SK-N-SH (cell line): Measurements from ENCODE around the gene NDEL1. TPM values are rescaled to one million over a fixed set of nuclear protein-coding genes. Genes with fewer than 3 reads are reported as not detected.
"Not testable (repeated sequence)": the region's sequence is repeated elsewhere in the genome, so short reads cannot be mapped to it uniquely, and the experiment has no call there.

Experiments
- CTCF ChIA-PET: fragments of 300-600, 350-600 bp; formaldehyde crosslinking; extraction: SDS; loops from one replicate; lab custom pipeline; 2021; lab: Yijun Ruan, JAX
- POLR2A ChIA-PET: fragments of 350-600 bp; sonication (Branson Sonifier 250); formaldehyde crosslinking; extraction: SDS; loops from one replicate; lab custom pipeline; 2020; ENCODE audit warnings: antibody characterized with exemption, inconsistent platforms; lab: Yijun Ruan, JAX
- DNase-seq: peaks from one replicate; pipeline ENCODE4 v3.0.0; 2012
- H2AFZ ChIP-seq: fragments of 200-600 bp; sonication (generic); 2 replicates; pipeline ENCODE4 v1.8.1; 2016; ENCODE audit warnings: antibody characterized with exemption, mild to moderate bottlenecking, low read depth
- H3F3A ChIP-seq: fragments of 200-600 bp; sonication (generic); replicated peaks from 2 replicates; pipeline ENCODE3; 2016; ENCODE audit warnings: antibody characterized with exemption, mild to moderate bottlenecking; ENCODE audit not compliant: insufficient read depth
- H3K27ac ChIP-seq, 2 experiments: fragments of 200-500 bp in 1 of 2; fragments of 200-600 bp in 1 of 2; sonication (Bioruptor generic) in 1 of 2; sonication (generic), shearing (Covaris generic) in 1 of 2; 2 replicates each; pipeline versions ENCODE4 v1.5.1 to v1.6.1; 2014 to 2016; ENCODE audit warnings: low read depth in 2 of 2, inconsistent platforms in 1 of 2, low read length in 1 of 2, mild to moderate bottlenecking in 1 of 2, mixed read lengths in 1 of 2
- H3K27me3 ChIP-seq: fragments of 200-600 bp; sonication (generic), shearing (Covaris generic); 2 replicates; pipeline ENCODE4 v1.6.1; 2016; ENCODE audit warnings: mixed run types; ENCODE audit not compliant: insufficient read depth
- H3K36me3 ChIP-seq, 2 experiments: fragments of 200-500 bp in 1 of 2; fragments of 200-600 bp in 1 of 2; sonication (Bioruptor generic) in 1 of 2; sonication (generic) in 1 of 2; replicated peaks in 1 of 2; 2 replicates each; pipeline versions ENCODE3 to v1.5.1; 2014 to 2016; ENCODE audit warnings: low read length in 1 of 2, mild to moderate bottlenecking in 1 of 2; ENCODE audit not compliant: insufficient read depth in 2 of 2, control insufficient read depth in 1 of 2
- H3K4me1 ChIP-seq, 2 experiments: fragments of 200-500 bp in 1 of 2; fragments of 200-600 bp in 1 of 2; sonication (Bioruptor generic) in 1 of 2; sonication (generic), shearing (Covaris generic) in 1 of 2; 2 replicates each; pipeline versions ENCODE4 v1.5.1 to v1.6.1; 2014 to 2016; ENCODE audit warnings: low read depth in 1 of 2, low read length in 1 of 2, mixed run types in 1 of 2; ENCODE audit not compliant: insufficient read depth in 2 of 2, control insufficient read depth in 1 of 2
- H3K4me2 ChIP-seq: fragments of 200-600 bp; sonication (generic), shearing (Covaris generic); 2 replicates; pipeline ENCODE4 v1.6.1; 2017; ENCODE audit warnings: mixed run types
- H3K4me3 ChIP-seq, 2 experiments: fragments of 200-500 bp in 1 of 2; fragments of 200-600 bp in 1 of 2; sonication (Bioruptor generic) in 1 of 2; sonication (generic), shearing (Covaris generic) in 1 of 2; 2 replicates each; pipeline versions ENCODE4 v1.5.1 to v1.8.1; 2014 to 2016; ENCODE audit warnings: low read depth in 2 of 2, inconsistent platforms in 1 of 2, low read length in 1 of 2, mild to moderate bottlenecking in 1 of 2, mixed read lengths in 1 of 2, moderate library complexity in 1 of 2
- H3K79me2 ChIP-seq: fragments of 200-600 bp; sonication (generic); 2 replicates; pipeline ENCODE4 v1.8.1; 2017; ENCODE audit warnings: mild to moderate bottlenecking; ENCODE audit not compliant: insufficient read depth
- H3K9ac ChIP-seq: fragments of 200-600 bp; sonication (generic); 2 replicates; pipeline ENCODE4 v1.6.1; 2017; ENCODE audit warnings: mixed run types
- H3K9me2 ChIP-seq: fragments of 200-600 bp; sonication (generic); 2 replicates; pipeline ENCODE4 v1.6.1; 2017; ENCODE audit warnings: mixed run types
- H3K9me3 ChIP-seq: fragments of 200-600 bp; sonication (generic); 2 replicates; pipeline ENCODE4 v1.6.1; 2017; ENCODE audit warnings: mixed run types, mild to moderate bottlenecking, moderate library complexity
- H4K20me1 ChIP-seq: fragments of 200-600 bp; sonication (generic); 2 replicates; pipeline ENCODE4 v1.6.1; 2017; ENCODE audit warnings: mild to moderate bottlenecking, mixed run types; ENCODE audit not compliant: insufficient read depth
- FOXM1 ChIP-seq: IDR thresholded peaks from 2 replicates; pipeline ENCODE4 v1.4.0; 2012; ENCODE audit warnings: low read depth, mild to moderate bottlenecking
- IRF3 ChIP-seq: fragments of 150-350 bp; IDR thresholded peaks from 2 replicates; pipeline ENCODE4 v1.6.1; 2016; ENCODE audit warnings: mild to moderate bottlenecking, low read depth, low read length
- JUND ChIP-seq: IDR thresholded peaks from 2 replicates; pipeline ENCODE4 v1.4.0; 2012
- REST ChIP-seq: IDR thresholded peaks from 2 replicates; pipeline ENCODE4 v1.6.1; 2012; ENCODE audit warnings: mild to moderate bottlenecking, low read depth, low read length, moderate library complexity
- RFX5 ChIP-seq: IDR thresholded peaks from 2 replicates; pipeline ENCODE4 v1.6.1; 2012; ENCODE audit warnings: mild to moderate bottlenecking, improper control_type of control experiment, low read length
- SIN3A ChIP-seq: IDR thresholded peaks from 2 replicates; pipeline ENCODE4 v1.6.1; 2012; ENCODE audit warnings: low read depth, mild to moderate bottlenecking, low read length, moderate library complexity, borderline replicate concordance
- TAF1 ChIP-seq: IDR thresholded peaks from 2 replicates; pipeline ENCODE4 v1.6.1; 2012; ENCODE audit warnings: low read depth, mild to moderate bottlenecking, low read length, moderate library complexity, borderline replicate concordance
- WGBS: methylation state at CpG from one replicate; pipeline ENCODE4 v1.1.6; 2017; ENCODE audit warnings: low lambda C conversion rate; 5-methylcytosine and 5-hydroxymethylcytosine counted together
- polyA plus RNA-seq, 3 experiments: library from polyadenylated mRNA; depleted of rRNA; stranded (reverse); fragments of >200 nt; gene quantifications; 2 replicates each; pipeline ENCODE4 v1.2.3, GENCODE V29; 2012

Gene NDEL1
- polyA plus RNA-seq, 1 of the 3 experiments (the other 2 are of a cell fraction), result 49.5 TPM

- TF ChIP-seq IRF3 (no peak), SIN3A (no peak), FOXM1 (no peak), JUND (no peak)
Observed at GRCh38 chr17:8393470-8394231, 42.0 kb upstream of the NDEL1 start (continued).

- POLR2A ChIA-PET, H3K9ac ChIP-seq: not testable (repeated sequence)
Observed at GRCh38 chr17:8394497-8394896, 41.2 kb upstream of the NDEL1 start.

GRCh38 chr17:8397636-8398035 lies 38.0 kb upstream of the NDEL1 start, which contains the start of gene RNF222:
Gene RNF222, minus strand, starts transcription at chr17:8397827. Its CDS starts 4,366 bp downstream, at chr17:8393461.
- POLR2A ChIA-PET, result no interaction called here
- peaks cover 26% of the 10 kb centered on the region; the same call in 1 of the 2 replicates for H3K27me3 ChIP-seq
- WGBS, result 19% methylated on average over 13 of the region's 13 CpGs

More at GRCh38 chr17:8394497-8394896, 41.2 kb upstream of the NDEL1 start:
- H3K36me3 ChIP-seq, H3F3A ChIP-seq, H4K20me1 ChIP-seq, H3K79me2 ChIP-seq, DNase-seq, H3K27ac ChIP-seq, H3K9me3 ChIP-seq, H3K4me3 ChIP-seq, H3K4me1 ChIP-seq, H3K4me2 ChIP-seq, H3K9me2 ChIP-seq, H2AFZ ChIP-seq: not testable (repeated sequence)
- CTCF ChIA-PET, result interaction anchor here (1.0 to 2.7 kb wide), 4 partner anchors 12 to 391 kb away, joined by 3 to 16 read pairs (median 9); partner anchors contain the start of gene RPL26
- H3K27me3 ChIP-seq, result peaks cover 26% of the 10 kb centered on the region; the same call in 1 of the 2 replicates
- 45% methylated on average over 4 of the region's 9 CpGs for WGBS

GRCh38 chr17:8398980-8399379 lies 36.7 kb upstream of the NDEL1 start:
- ChIA-PET POLR2A (no interaction called here), CTCF (interaction anchor here (1.8 to 2.3 kb wide), 3 partner anchors 11 to 387 kb away, joined by 6 to 10 read pairs (median 7); no protein-coding TSS in a partner anchor)
- H3K36me3 ChIP-seq, result no peaks in the 10 kb centered on the region
- H3K79me2 ChIP-seq, result no peaks in the 10 kb centered on the region
- H3K27me3 ChIP-seq, result peaks cover 26% of the 10 kb centered on the region; the same call in 1 of the 2 replicates
- H3K9ac ChIP-seq, result no peak overlapping the region
- H3K27ac ChIP-seq, result no peak overlapping the region
- H4K20me1 ChIP-seq, result no peaks in the 10 kb centered on the region
- WGBS, result 37% methylated on average over 6 of the region's 6 CpGs
- H3K4me2 ChIP-seq, result no peak overlapping the region
- H3K9me3 ChIP-seq, result no peaks in the 10 kb centered on the region
- DNase-seq, result no peak
- H3K9me2 ChIP-seq, result no peaks in the 10 kb centered on the region
- no peak overlapping the region for H2AFZ ChIP-seq
- H3F3A ChIP-seq, result no peaks in the 10 kb centered on the region
- H3K4me1 ChIP-seq, result no peaks in the 10 kb centered on the region
- no peak overlapping the region for H3K4me3 ChIP-seq
- 0 out of 2 replicates have a peak, but pooled peaks have one; percentile 22 for TF ChIP-seq REST
- TF ChIP-seq RFX5, result no peak

More at GRCh38 chr17:8397636-8398035, 38.0 kb upstream of the NDEL1 start, which contains the start of gene RNF222:
- no peak within 1 kb of the TSS for H3K4me2 ChIP-seq
- H3F3A ChIP-seq, result no peaks in the 10 kb centered on the region
- TF ChIP-seq TAF1, result no peak
- no peak within 1 kb of the TSS for H3K27ac ChIP-seq
- H4K20me1 ChIP-seq, result no peaks in the 10 kb centered on the region
- no peaks in the 10 kb centered on the region for H3K9me3 ChIP-seq
- no peaks in the 10 kb centered on the region for H3K79me2 ChIP-seq
- no peak within 1 kb of the TSS for H3K4me3 ChIP-seq
- CTCF ChIA-PET, result interaction anchor here (0.9 to 2.3 kb wide), 6 partner anchors 12 to 388 kb away, joined by 3 to 10 read pairs (median 6); no protein-coding TSS in a partner anchor
- H3K36me3 ChIP-seq, result no peaks in the 10 kb centered on the region
- no peaks in the 10 kb centered on the region; a peak in 1 of 4 replicates for H3K4me1 ChIP-seq
- no peak for DNase-seq
- no peak within 1 kb of the TSS for H3K9ac ChIP-seq
- H3K9me2 ChIP-seq, result no peaks in the 10 kb centered on the region
- H2AFZ ChIP-seq, result no peak within 1 kb of the TSS
